NCI-H82 (cell line): ENCODE results near the gene CELA2B.
"Not testable (repeated sequence)": the region's sequence is repeated elsewhere in the genome, so short reads cannot be mapped to it uniquely, and the experiment has no call there.

ENCODE experiments used
- DNase-seq: peaks from one replicate; lab custom pipeline; 2025; lab: John Stamatoyannopoulos, UW

CELA2B gene

GRCh38 chr1:15500184-15501178 is 24.6 kb downstream of the CELA2B start:
- no peak for DNase-seq

GRCh38 chr1:15501208-15502032 is 25.5 kb downstream of the CELA2B start:
- DNase-seq = peak; percentile 88

GRCh38 chr1:15504436-15504835 is 28.5 kb downstream of the CELA2B start:
- no peak for DNase-seq

- DNase-seq = no peak
These were observed 30.9 kb downstream of the CELA2B start for GRCh38 chr1:15506831-15507230.

- no peak for DNase-seq
These were observed 31.4 kb downstream of the CELA2B start for GRCh38 chr1:15507278-15507677.

- no peak for DNase-seq
These were observed 33.0 kb downstream of the CELA2B start for GRCh38 chr1:15508700-15509487.

- DNase-seq = no peak
These were observed 33.7 kb downstream of the CELA2B start for GRCh38 chr1:15509586-15509985.

GRCh38 chr1:15510611-15511405 is 34.9 kb downstream of the CELA2B start:
- DNase-seq = no peak

GRCh38 chr1:15513192-15513591 is 37.3 kb downstream of the CELA2B start:
- DNase-seq = no peak

- DNase-seq = no peak
These were observed 38.0 kb downstream of the CELA2B start for GRCh38 chr1:15513919-15514318.

- not testable (repeated sequence) for DNase-seq
These were observed 38.7 kb downstream of the CELA2B start for GRCh38 chr1:15514557-15514956.

GRCh38 chr1:15515022-15515663 is 39.2 kb downstream of the CELA2B start:
- DNase-seq = no peak

- DNase-seq = no peak
These were observed 43.7 kb downstream of the CELA2B start for GRCh38 chr1:15519625-15520024.

GRCh38 chr1:15521206-15521906 is 45.5 kb downstream of the CELA2B start:
- DNase-seq = not testable (repeated sequence)

- peak; percentile 26 for DNase-seq
These were observed 46.6 kb downstream of the CELA2B start for GRCh38 chr1:15522551-15522950.

GRCh38 chr1:15523104-15524020 is 47.5 kb downstream of the CELA2B start:
- no peak for DNase-seq

GRCh38 chr1:15524021-15524282 is 48.0 kb downstream of the CELA2B start, which contains the start of gene CASP9:
TSS of gene CASP9 (minus strand) at chr1:15524215. CDS start at chr1:15524200, 15 bp downstream.
- no peak for DNase-seq

GRCh38 chr1:15524283-15525049 is 48.6 kb downstream of the CELA2B start:
- DNase-seq = peak; percentile 100
